ENCODE results near the gene ZNF358. TPM values are rescaled to one million over a fixed set of nuclear protein-coding genes. Genes with fewer than 3 reads are reported as not detected.

Gene ZNF358
- 6.6 TPM for polyA plus RNA-seq (2012; ENCODE audit: low read depth, missing spikeins)

- no peak for TF ChIP-seq POLR2A (IDR thresholded peaks at IDR 0.05; ENCODE audit: low read depth, low read length)
- TF ChIP-seq SPI1 (IDR thresholded peaks at IDR 0.05; ENCODE audit: low read depth, low read length), result no peak
- no peak for TF ChIP-seq POLR2AphosphoS5 (IDR thresholded peaks at IDR 0.05; ENCODE audit: low read depth, low read length)
- TF ChIP-seq TAF1 (IDR thresholded peaks at IDR 0.05; ENCODE audit: low read depth, low read length), result no peak
- TF ChIP-seq POU2F2 (IDR thresholded peaks at IDR 0.05; ENCODE audit: low read depth, low read length), result no peak
- TF ChIP-seq PAX5 (IDR thresholded peaks at IDR 0.05; ENCODE audit: insufficient read depth, low read length, severe bottlenecking), result no peak
- DNase-seq (ENCODE audit: insufficient read length, low spot score) (peak; percentile 92), FAIRE-seq (peak; percentile 72)
These were observed at the start of gene ZNF358 for GRCh38 chr19:7515645-7516151. TSS of gene ZNF358 (plus strand) at chr19:7516103. CDS start at chr19:7519243, 3,140 bp downstream.

DNA sequence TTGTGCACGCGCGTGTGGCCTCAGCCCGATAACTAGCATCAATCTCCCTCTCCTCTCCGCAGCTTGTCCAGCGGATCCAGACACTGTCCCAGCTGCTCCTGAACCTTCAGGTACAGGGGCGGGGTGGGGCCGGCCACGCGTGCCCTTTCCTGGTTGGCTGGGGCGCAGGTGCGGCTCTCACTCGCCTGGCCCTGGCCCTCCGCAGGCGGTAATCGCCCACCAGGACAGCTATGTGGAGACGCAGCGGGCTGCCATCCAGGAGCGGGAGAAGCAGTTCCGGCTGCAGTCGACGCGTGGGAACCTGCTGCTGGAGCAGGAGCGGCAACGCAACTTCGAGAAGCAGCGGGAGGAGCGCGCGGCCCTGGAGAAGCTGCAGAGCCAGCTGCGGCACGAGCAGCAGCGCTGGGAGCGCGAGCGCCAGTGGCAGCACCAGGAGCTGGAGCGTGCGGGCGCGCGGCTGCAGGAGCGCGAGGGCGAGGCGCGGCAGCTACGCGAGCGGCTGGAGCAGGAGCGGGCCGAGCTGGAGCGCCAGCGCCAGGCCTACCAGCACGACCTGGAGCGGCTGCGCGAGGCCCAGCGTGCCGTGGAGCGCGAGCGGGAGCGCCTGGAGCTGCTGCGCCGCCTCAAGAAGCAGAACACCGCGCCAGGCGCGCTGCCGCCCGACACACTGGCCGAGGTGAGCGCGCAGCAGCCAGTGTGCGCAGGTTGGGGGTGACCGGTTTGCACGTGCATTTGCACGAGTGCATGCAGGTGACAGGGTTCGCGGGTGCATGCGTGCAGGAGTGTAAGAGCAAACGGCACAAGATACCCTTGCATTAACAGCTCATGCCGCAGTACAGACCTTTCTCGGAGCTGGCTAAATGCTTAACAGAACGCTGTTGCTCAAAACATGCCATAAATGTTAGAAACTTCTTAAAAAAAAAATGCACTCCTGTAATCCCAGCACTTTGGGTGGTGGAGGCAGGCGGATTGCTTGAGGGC lies 48.6 kb upstream of the ZNF358 start:
- no peak for TF ChIP-seq POU2F2 (IDR thresholded peaks at IDR 0.05; ENCODE audit: low read depth, low read length)
- TF ChIP-seq POLR2AphosphoS5 (IDR thresholded peaks at IDR 0.05; ENCODE audit: low read depth, low read length), result no peak
- no peak for TF ChIP-seq POLR2A (IDR thresholded peaks at IDR 0.05; ENCODE audit: low read depth, low read length)
- no peak for TF ChIP-seq SPI1 (IDR thresholded peaks at IDR 0.05; ENCODE audit: low read depth, low read length)
- TF ChIP-seq PAX5 (IDR thresholded peaks at IDR 0.05; ENCODE audit: insufficient read depth, low read length, severe bottlenecking), result no peak
- no peak for TF ChIP-seq TAF1 (IDR thresholded peaks at IDR 0.05; ENCODE audit: low read depth, low read length)
- no peak for FAIRE-seq
- no peak for DNase-seq (ENCODE audit: insufficient read length, low spot score)

GRCh38 chr19:7468840-7469239 lies 47.1 kb upstream of the ZNF358 start:
- FAIRE-seq, result no peak
- no peak for DNase-seq (ENCODE audit: insufficient read length, low spot score)
- no peak for TF ChIP-seq TAF1 (IDR thresholded peaks at IDR 0.05; ENCODE audit: low read depth, low read length)
- no peak for TF ChIP-seq SPI1 (IDR thresholded peaks at IDR 0.05; ENCODE audit: low read depth, low read length)
- TF ChIP-seq POU2F2 (IDR thresholded peaks at IDR 0.05; ENCODE audit: low read depth, low read length), result no peak
- no peak for TF ChIP-seq PAX5 (IDR thresholded peaks at IDR 0.05; ENCODE audit: insufficient read depth, low read length, severe bottlenecking)
- no peak for TF ChIP-seq POLR2A (IDR thresholded peaks at IDR 0.05; ENCODE audit: low read depth, low read length)
- no peak for TF ChIP-seq POLR2AphosphoS5 (IDR thresholded peaks at IDR 0.05; ENCODE audit: low read depth, low read length)

GRCh38 chr19:7469669-7470285 lies 46.1 kb upstream of the ZNF358 start:
- FAIRE-seq, result no peak
- DNase-seq (ENCODE audit: insufficient read length, low spot score), result no peak

GRCh38 chr19:7470540-7471305 lies 45.2 kb upstream of the ZNF358 start:
- TF ChIP-seq POU2F2 (IDR thresholded peaks at IDR 0.05; ENCODE audit: low read depth, low read length) (no peak), SPI1 (IDR thresholded peaks at IDR 0.05; ENCODE audit: low read depth, low read length) (no peak), TAF1 (IDR thresholded peaks at IDR 0.05; ENCODE audit: low read depth, low read length) (no peak)
- DNase-seq (ENCODE audit: insufficient read length, low spot score) (no peak), FAIRE-seq (no peak)

More at GRCh38 chr19:7469669-7470285, 46.1 kb upstream of the ZNF358 start:
- TF ChIP-seq SPI1 (IDR thresholded peaks at IDR 0.05; ENCODE audit: low read depth, low read length) (no peak), POU2F2 (IDR thresholded peaks at IDR 0.05; ENCODE audit: low read depth, low read length) (no peak), POLR2A (IDR thresholded peaks at IDR 0.05; ENCODE audit: low read depth, low read length) (no peak), POLR2AphosphoS5 (IDR thresholded peaks at IDR 0.05; ENCODE audit: low read depth, low read length) (no peak), PAX5 (IDR thresholded peaks at IDR 0.05; ENCODE audit: insufficient read depth, low read length, severe bottlenecking) (no peak), TAF1 (IDR thresholded peaks at IDR 0.05; ENCODE audit: low read depth, low read length) (no peak)

- DNase-seq (ENCODE audit: insufficient read length, low spot score) (no peak), FAIRE-seq (peak; percentile 43)
- TF ChIP-seq SPI1 (IDR thresholded peaks at IDR 0.05; ENCODE audit: low read depth, low read length), result no peak
These were observed 43.9 kb upstream of the ZNF358 start for GRCh38 chr19:7471696-7472615.

DNA sequence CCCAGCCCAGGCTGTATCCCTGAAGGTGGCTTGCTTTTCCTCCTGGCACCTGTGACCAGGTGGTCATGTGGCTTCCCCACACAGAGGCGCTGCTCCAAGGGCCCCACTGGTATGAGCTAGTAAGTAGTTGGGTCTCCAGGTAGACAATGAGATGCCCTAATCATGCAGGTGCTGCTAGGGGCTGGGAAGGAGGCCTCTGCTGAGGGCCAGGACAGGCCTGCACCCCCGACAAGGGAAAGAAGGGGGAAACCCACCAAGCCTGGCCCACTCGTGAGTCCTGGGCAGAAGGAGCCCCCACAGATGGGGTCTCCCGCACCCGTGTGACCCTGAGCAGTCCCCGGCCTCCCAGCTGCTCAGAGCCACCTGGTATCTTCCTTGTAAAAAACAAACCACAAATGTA lies 40.2 kb upstream of the ZNF358 start:
- DNase-seq (ENCODE audit: insufficient read length, low spot score) (no peak), FAIRE-seq (no peak)
- TF ChIP-seq TAF1 (IDR thresholded peaks at IDR 0.05; ENCODE audit: low read depth, low read length), result no peak

DNA sequence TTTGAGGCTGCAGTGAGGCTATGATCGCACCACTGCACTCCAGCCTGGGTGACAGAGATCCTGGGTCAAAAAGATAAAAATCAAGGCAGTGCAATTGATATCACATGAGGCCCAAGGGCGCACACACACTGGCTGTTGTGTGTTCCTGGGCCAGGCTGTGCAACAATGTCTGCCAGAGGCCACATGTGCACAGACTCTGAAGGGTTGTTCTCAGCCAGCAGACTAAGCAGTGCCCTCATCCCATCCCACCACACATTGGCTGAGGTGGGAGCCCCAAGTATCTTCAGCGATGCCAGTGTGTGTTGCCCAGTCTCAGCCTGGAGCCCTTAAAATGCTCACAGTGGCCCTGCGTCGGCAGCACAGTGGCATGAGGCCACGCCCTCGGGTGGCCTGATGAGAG lies 39.7 kb upstream of the ZNF358 start:
- DNase-seq (ENCODE audit: insufficient read length, low spot score) (no peak), FAIRE-seq (no peak)
- no peak for TF ChIP-seq POLR2A (IDR thresholded peaks at IDR 0.05; ENCODE audit: low read depth, low read length)
- TF ChIP-seq TAF1 (IDR thresholded peaks at IDR 0.05; ENCODE audit: low read depth, low read length), result no peak
- TF ChIP-seq SPI1 (IDR thresholded peaks at IDR 0.05; ENCODE audit: low read depth, low read length), result no peak
- TF ChIP-seq POLR2AphosphoS5 (IDR thresholded peaks at IDR 0.05; ENCODE audit: low read depth, low read length), result no peak
